Muscle of leg (tissue), 11 donors: ENCODE measurements around the gene JPH4. TPM values are rescaled to one million over a fixed set of nuclear protein-coding genes. Genes with fewer than 3 reads are reported as not detected.
"Not testable (repeated sequence)": the region's sequence is repeated elsewhere in the genome, so short reads cannot be mapped to it uniquely, and the experiment has no call there.

Experiments used
- DNase-seq: peaks from one replicate; pipeline ENCODE4 v3.0.0; 2013
- H3K27ac ChIP-seq: one replicate; pipeline ENCODE4 v1.5.1; 2013; ENCODE audit warnings: mild to moderate bottlenecking, low read length, control low read depth
- H3K27me3 ChIP-seq: one replicate; pipeline ENCODE4 v1.6.1; 2013; ENCODE audit warnings: low read length; ENCODE audit not compliant: control insufficient read depth, insufficient read depth
- H3K36me3 ChIP-seq: one replicate; pipeline ENCODE4 v1.6.1; 2013; ENCODE audit warnings: low read length; ENCODE audit not compliant: control insufficient read depth, insufficient read depth
- H3K4me1 ChIP-seq: one replicate; pipeline ENCODE4 v1.6.1; 2013; ENCODE audit warnings: low read length; ENCODE audit not compliant: control insufficient read depth, insufficient read depth
- H3K4me3 ChIP-seq: one replicate; pipeline ENCODE4 v1.5.1; 2013; ENCODE audit warnings: low read length, control low read depth
- H3K9me3 ChIP-seq: replicated peaks from 2 replicates; pipeline ENCODE4 v1.6.1; 2013; ENCODE audit warnings: low read depth, low read length; ENCODE audit not compliant: control insufficient read depth
- WGBS: methylation state at CpG from one replicate; pipeline ENCODE4 v1.1.5; 2013; ENCODE audit warnings: missing lambda C conversion rate; ENCODE audit not compliant: insufficient coverage; 5-methylcytosine and 5-hydroxymethylcytosine counted together
- polyA plus RNA-seq, 8 donors: library from polyadenylated mRNA; unstranded; fragments of 120-200 nt; gene quantifications; one replicate each; pipeline versions ENCODE4 v1.2.1 to v1.2.3, GENCODE V29; 2013; ENCODE audit warnings: inconsistent platforms in 1 of 8, low replicate concordance in 1 of 8; ENCODE audit not compliant: insufficient read length in 8 of 8, insufficient read depth in 1 of 8
- total RNA-seq: library from RNA; stranded (reverse); fragments of 120-200 nt; gene quantifications from one replicate; pipeline ENCODE4 v1.2.4, GENCODE V29; 2013

JPH4 gene
- total and polyA plus RNA-seq, 9 donors = 0.26 to 3.0 (median 0.85) TPM

DNA sequence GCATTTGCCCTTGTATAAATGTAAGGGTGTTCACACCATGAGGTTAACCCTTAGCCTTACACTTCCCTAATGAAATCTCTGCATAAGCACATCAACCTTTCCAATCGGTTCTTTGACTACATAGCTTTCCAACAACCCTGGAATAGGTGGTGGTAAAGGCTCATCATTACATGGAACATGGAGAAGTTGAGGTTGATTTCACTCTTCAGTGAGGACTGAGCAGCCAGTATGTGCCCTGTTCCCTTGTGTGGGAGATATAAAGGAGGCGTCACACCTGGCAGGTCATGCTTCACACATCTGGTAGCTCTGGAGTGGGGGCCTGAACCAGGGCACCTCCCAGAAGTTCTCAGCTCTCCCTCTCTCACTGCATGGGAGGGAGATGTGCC, 21.7 kb upstream of the JPH4 start:
- Histone ChIP-seq H3K4me1 (no peaks in the 10 kb centered on the region), H3K27me3 (no peaks in the 10 kb centered on the region), H3K27ac (no peak overlapping the region), H3K36me3 (no peaks in the 10 kb centered on the region), H3K4me3 (no peak overlapping the region), H3K9me3 (no peaks in the 10 kb centered on the region)
- DNase-seq = no peak
- WGBS = no CpG with 5 or more reads among the region's 2 CpGs

DNA sequence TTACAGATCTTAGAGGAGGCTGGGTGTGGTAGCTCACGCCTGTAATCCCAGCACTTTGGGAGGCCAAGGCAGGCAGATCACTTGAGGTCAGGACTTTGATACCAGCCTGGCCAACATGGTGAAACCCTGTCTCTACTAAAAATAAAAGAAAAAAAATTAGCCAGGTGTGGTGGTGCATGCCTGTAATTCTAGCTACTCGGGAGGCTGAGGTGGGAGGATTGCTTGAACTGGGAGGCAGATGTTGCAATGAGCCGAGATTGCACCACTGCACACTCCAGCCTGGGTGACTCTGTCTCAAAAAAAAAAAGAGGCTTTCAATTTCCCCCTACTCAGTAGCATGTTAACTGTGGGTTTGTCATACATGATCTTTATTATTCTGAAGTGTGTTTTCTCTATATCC, 15.6 kb upstream of the JPH4 start:
- DNase-seq, H3K4me3 ChIP-seq, H3K9me3 ChIP-seq, H3K4me1 ChIP-seq, H3K36me3 ChIP-seq, H3K27ac ChIP-seq, H3K27me3 ChIP-seq: not testable (repeated sequence)
- no CpG with 5 or more reads among the region's 3 CpGs for WGBS

DNA sequence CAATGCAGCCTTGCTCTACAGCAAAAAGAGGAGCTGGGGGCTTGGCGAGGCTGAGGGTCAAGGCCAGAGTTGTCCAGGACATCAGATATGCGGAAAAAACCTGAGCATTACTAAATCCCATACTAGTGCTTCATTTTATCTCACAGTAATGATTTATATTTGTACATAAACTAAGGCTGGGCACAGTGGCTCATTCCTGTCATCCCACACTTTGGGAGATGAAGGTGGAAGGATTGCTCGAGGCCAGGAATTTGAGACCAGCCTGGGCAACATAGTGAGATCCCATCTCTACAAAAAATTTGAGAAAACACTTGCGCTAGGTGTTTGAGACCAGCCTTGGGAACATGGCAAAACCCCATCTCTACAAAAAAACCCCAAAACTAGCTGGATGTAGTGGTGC, 11.6 kb upstream of the JPH4 start:
- no peaks in the 10 kb centered on the region for H3K9me3 ChIP-seq
- no peak overlapping the region for H3K27ac ChIP-seq
- no peaks in the 10 kb centered on the region for H3K27me3 ChIP-seq
- no peak overlapping the region for H3K4me3 ChIP-seq
- peaks cover 5% of the 10 kb centered on the region for H3K4me1 ChIP-seq
- DNase-seq = no peak
- WGBS = no CpG with 5 or more reads among the region's 4 CpGs
- H3K36me3 ChIP-seq = no peaks in the 10 kb centered on the region

DNA sequence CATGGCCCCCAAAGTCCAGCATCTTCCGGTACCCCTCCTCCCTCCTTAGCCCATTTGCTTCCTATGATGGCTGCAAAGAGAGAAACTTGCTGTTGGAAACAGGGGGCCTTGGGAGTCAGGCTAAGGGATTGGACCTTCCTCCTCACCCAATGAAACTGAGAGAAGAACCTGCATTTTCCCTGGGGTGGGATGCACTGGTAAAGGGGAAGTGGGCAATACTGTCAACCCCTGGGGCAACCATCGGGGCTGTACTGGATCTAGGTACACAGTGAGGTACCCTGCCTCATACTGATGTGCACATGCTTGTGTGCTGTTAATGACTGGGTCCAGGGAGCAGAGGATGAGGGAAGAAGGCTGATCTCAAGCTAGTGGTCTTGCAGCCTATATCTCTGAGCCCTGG, 11.0 kb upstream of the JPH4 start:
- no peaks in the 10 kb centered on the region for H3K27me3 ChIP-seq
- no peaks in the 10 kb centered on the region for H3K9me3 ChIP-seq
- WGBS = 82% methylated on average over 1 of the region's 2 CpGs
- no peak overlapping the region for H3K4me3 ChIP-seq
- DNase-seq = no peak
- H3K36me3 ChIP-seq = no peaks in the 10 kb centered on the region
- no peak overlapping the region for H3K27ac ChIP-seq
- H3K4me1 ChIP-seq = peaks cover 5% of the 10 kb centered on the region

DNA sequence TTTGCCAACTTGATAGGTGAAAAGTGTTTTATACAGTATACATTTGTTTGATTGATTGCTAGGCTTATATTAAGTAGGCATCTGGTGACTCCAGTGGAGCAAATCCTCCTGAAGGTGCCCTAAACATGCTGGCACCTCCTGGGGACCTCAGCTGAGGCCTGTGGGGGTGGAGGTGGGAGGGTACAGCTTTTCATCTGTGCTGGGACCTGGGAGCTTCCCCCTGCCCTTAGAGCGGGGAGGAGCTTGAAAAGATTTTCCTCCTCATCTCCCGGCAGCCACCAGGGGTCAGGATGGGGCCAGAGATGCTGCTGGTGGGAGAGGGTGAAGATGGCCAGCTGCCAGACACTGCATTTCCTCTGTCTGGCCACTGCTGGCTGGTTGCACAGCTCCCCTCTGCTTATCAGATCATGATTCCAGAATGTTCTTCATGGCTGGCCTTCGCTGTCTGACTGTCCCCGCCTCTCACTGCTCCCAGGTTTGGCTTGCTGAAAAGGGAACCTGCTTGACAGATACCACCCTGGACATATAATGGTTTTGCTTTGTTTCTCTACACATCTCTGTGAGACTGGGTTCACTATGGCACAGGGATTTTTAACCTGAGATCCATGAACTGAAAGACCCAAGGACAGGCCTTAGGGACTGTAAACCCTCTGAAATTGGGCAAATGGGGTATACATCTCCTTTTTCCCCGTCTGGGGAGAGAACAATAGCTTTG, 10.5 kb upstream of the JPH4 start:
- Histone ChIP-seq H3K27me3 (no peaks in the 10 kb centered on the region), H3K27ac (no peak overlapping the region), H3K9me3 (no peaks in the 10 kb centered on the region), H3K36me3 (no peaks in the 10 kb centered on the region), H3K4me3 (no peak overlapping the region), H3K4me1 (peaks cover 5% of the 10 kb centered on the region)
- DNase-seq = peak; percentile 92
- WGBS = no CpG with 5 or more reads among the region's 5 CpGs

DNA sequence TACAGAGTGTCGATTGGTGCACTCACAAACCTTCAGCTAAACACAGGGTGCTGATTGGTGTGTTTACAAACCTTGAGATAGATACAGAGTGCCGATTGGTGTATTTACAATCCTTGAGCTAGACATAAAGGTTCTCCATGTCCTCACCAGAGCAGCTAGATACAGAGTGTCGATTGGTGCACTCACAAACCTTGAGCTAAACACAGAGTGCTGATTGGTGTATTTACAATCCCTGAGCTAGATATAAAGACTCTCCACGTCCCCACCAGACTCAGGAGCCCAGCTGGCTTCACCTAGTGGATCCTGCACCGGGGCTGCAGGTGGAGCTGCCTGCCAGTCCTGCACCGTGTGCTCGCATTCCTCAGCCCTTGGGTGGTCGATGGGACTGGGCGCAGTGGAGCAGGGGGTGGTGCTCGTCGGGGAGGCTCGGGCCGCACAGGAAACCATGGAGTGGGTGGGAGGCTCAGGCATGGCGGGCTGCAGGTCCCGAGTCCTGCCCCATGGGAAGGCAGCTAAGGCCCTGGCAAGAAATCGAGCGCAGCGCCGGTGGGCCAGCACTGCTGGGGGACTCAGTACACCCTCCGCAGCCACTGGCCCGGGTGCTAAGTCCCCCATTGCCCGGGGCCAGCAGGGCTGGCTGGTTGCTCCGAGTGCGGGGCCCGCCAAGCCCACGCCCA, 6.1 kb upstream of the JPH4 start:
- not testable (repeated sequence) for DNase-seq, H3K36me3 ChIP-seq, H3K9me3 ChIP-seq, H3K4me1 ChIP-seq, H3K27ac ChIP-seq, H3K4me3 ChIP-seq
- peaks cover 21% of the 10 kb centered on the region for H3K27me3 ChIP-seq
- WGBS = 89% methylated on average over 10 of the region's 26 CpGs

DNA sequence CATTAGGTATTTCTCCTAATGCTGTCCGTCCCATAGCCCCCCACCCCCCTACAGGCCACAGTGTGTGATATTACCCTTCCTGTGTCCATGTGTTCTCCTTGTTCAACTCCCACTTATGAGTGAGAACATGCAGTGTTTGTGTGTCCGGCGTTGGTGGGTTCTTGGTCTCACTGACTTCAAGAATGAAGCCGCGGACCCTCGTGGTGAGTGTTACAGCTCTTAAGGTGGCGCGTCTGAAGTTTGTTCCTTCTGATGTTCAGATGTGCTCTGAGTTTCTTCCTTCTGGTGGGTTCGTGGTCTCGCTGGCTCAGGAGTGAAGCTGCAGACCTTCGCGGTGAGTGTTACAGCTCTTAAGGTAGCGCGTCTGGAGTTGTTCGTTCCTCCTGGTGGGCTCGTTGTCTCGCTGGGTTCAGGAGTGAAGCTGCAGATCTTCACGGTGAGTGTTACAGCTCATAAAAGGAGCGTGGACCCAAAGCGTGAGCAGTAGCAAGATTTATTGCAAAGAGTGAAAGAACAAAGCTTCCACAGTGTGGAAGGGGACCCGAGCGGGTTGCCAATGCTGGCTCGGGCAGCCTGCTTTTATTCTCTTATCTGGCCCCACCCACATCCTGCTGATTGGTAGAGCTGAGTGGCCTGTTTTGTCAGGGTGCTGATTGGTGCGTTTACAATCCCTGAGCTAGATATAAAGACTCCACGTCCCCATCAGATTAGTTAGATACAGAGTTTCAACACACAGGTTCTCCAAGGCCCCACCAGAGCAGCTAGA, 5.4 kb upstream of the JPH4 start:
- peaks cover 28% of the 10 kb centered on the region for H3K27me3 ChIP-seq
- not testable (repeated sequence) for DNase-seq, H3K36me3 ChIP-seq, H3K27ac ChIP-seq, H3K9me3 ChIP-seq, H3K4me1 ChIP-seq, H3K4me3 ChIP-seq
- WGBS = 71% methylated on average over 11 of the region's 25 CpGs

DNA sequence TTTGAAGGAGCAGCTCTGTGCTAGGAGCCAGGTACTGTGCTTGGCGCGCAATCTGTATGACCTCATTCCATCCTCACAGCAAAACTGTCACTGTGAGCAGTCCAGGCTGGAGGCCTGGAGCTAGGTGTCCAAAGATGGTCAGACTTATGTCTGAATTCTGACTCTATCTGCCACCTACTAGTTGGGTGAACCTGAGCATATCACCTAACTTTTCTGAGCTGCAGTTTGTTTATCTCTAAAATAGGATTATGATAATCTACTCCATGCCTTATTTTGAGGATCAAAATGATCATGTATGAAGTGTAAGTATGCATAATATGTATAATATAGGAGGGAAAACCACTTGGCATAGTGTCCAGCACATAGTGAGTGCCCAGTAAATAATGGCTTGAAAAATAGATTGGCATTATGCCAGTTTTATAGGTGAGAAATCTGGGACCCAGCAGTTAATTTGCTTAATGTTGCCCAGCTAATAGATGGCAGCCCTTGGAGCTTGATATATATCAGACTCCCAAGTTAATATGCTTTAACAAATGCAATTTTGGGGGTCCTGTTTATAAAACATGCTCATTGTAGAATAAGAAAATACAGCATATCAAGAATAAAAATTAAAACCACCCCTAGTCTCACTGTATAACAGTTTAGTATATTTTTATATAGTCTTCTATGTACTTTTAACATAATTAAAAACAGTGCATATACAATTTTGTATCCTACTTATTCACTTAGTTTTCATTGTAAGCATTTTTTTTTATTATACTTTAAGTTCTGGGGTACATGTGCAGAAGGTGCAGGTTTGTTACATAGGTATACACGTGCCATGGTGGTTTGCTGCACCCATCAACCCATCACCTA, 4.5 kb upstream of the JPH4 start:
- Histone ChIP-seq H3K27me3 (peaks cover 37% of the 10 kb centered on the region), H3K9me3 (no peaks in the 10 kb centered on the region), H3K4me3 (no peak overlapping the region), H3K36me3 (no peaks in the 10 kb centered on the region), H3K4me1 (peaks cover 3% of the 10 kb centered on the region), H3K27ac (no peak overlapping the region)
- no CpG with 5 or more reads among the region's 3 CpGs for WGBS
- no peak for DNase-seq

DNA sequence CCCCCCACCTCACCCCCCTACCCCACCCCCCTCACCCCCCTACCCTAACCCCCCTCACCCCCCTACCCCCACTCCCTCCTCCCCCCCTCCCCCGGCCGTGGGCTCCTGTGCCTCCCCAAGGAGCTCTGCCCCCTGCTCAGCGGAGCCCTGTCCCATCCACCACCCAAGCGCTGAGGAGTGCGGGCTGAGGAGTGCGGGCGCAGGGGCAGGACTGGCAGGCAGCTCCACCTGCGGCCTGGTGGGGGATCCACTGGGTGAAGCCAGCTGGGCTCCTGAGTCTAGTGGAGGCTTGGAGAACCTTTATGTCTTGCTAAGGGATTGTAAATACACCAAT, 2.3 kb upstream of the JPH4 start:
- Histone ChIP-seq H3K9me3 (no peaks in the 10 kb centered on the region), H3K4me3 (no peak overlapping the region), H3K36me3 (no peaks in the 10 kb centered on the region), H3K27me3 (peaks cover 57% of the 10 kb centered on the region), H3K27ac (no peak overlapping the region), H3K4me1 (peaks cover 6% of the 10 kb centered on the region)
- no peak for DNase-seq
- 94% methylated on average over 3 of the region's 8 CpGs for WGBS
